GM21723 (cell line): ENCODE data around the gene PYY.
"Not testable (repeated sequence)": the region's sequence is repeated elsewhere in the genome, so short reads cannot be mapped to it uniquely, and the experiment has no call there.

Experiments used
- ATAC-seq: cut with Tn5 transposase; IDR thresholded peaks from one replicate; pipeline ENCODE4 v1.9.1; 2021; ENCODE audit warnings: mild to moderate bottlenecking, moderate library complexity; ENCODE audit not compliant: unreplicated experiment

Gene PYY

GRCh38 chr17:43953746-43954145 lies at the start of gene PYY:
TSS of gene PYY (minus strand) at chr17:43953940. CDS start at chr17:43953483, 457 bp downstream.
- ATAC-seq: no peak

DNA sequence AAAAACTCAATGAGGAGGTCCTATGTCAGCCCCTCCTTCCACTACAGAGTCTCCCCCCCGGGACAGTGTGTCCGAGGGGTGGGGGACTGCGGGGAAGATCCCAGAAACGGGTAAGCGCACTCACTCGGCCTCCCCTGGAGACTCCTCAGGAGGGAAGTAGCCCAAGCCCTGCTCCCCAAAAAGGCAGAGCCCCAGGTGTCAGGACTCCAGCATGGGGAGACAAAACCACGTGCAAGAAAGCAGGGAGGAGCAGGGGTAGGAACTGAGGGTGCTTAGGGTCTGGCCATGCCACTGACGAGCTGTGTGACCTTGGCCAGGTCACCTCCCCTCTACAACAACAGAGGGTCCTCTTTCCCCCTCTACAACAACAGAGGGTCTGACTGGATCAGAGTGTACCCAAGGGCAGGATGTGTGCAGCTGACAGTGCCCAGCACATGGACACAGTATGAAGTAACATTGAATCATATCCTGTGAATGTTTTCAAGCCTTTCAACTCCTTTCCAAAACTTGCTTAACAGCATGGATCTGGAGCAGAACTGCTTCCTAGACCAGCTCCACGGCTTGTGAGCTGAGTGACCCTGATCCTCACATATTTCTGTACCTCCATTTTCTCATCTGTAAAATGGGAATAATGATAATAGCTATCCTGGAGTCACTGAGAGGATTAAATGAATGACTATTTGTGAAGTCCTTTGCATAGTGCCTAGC lies 48.6 kb upstream of the PYY start:
- ATAC-seq: no peak

GRCh38 chr17:44001461-44001920 lies 47.8 kb upstream of the PYY start:
- no peak for ATAC-seq

DNA sequence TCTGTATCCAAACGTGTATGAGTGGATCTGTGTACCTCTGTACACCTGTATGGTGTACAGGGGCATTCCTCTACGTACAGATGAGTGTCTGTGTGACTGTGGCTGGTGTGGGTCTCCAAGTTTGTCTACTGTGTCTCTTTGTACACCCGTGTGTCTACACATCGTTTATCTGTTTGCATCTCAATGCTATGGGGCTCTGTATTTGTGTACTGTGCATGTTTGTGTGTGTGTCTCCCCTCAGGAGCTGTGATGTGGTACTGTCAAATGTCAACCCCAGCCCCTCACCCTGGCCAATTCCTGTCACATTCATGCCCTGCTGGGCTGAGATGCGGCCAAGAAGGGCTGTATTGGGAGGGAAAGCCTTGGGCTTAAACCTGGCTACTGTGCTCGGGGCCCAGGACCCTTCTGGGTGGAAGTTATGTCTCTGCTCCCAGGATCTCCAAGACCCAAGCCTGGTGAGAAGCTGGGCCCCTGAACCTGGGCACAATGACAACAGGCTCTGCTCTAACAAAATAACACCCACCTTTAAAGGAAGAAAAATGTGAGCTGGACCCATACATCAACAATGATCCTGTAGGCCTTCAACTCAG lies 47.2 kb upstream of the PYY start:
- ATAC-seq: no peak

- ATAC-seq: no peak
Measured at GRCh38 chr17:44000141-44000860, 46.6 kb upstream of the PYY start.

GRCh38 chr17:43999024-43999423 lies 45.3 kb upstream of the PYY start:
- no peak for ATAC-seq

DNA sequence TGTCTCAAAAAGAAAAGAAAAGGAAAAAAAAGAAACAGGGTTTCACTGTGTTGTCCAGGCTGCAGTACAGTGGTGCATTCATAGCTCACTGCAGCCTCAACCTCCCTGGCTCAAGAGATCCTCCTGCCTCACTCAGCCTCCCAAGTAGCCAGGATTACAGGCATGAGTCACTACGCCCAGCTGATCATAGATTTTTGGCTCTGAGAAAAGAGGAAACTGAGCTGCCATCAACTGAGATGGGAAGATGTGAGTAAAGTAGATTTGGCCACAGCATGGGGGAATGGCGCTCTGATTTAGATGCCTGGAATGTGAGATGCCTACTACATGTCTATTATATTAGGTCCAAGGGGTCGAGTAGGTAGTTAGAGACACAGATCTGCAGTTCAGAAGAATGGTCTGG lies 44.8 kb upstream of the PYY start:
- ATAC-seq: no peak

- ATAC-seq: not testable (repeated sequence)
Measured at GRCh38 chr17:43997180-43997579, 43.4 kb upstream of the PYY start.

DNA sequence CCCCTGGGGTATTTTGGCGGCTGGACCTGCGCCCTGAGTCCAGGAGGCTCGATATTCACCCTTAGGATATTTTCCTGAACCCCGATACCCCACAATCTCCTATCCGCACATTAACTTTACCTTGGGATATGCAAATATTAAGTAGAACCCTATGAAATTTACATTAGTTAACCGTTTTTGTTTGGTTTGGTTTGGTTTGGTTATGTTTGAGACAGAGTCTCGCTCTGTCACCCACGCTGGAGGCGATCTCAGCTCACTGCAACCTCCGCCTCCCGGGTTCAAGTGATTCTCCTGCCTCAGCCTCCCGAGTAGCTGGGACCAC lies 41.4 kb upstream of the PYY start:
- no peak for ATAC-seq

DNA sequence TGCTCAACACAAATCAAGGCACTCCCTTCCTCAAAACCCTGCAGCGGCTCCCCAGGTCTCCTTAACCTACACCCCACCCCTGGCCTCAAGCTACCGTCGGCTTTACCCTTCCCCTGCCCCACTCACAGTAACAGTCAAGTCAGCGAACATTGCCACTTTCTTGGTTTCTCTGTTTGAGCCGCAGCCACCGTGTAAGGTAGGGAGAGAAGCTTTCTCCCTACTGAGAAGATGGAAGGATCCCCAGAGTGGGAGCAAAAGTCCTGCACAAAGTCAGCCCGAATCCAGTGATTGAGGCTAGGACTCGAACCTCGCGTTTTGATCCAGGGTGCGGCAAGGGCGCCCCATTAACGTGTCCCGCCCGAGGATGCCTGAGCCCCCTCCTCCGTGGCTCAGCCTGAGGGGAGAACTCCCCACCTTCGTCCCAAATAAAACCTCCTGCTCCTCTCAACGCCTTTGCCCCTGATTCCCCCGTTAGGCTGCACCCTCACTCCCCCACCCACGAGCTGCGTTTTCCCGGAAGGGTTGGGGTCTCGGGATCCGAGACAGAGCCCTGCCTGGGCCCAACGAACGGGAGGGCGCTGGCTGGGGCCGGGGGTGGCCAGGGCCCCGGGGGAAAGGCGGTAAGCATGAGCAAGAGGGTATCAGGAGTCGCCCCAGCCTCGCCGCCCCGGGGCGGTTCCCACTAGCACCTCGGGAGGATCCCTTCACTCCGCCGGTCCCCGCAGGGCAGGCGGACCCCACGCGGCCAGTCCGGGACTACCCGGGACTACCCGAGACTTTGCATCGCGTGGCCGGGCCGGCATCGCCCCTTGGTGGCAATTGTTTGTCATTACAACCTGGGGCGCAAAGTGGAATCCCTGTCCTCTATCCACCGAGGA lies 40.8 kb upstream of the PYY start:
- ATAC-seq: no peak

DNA sequence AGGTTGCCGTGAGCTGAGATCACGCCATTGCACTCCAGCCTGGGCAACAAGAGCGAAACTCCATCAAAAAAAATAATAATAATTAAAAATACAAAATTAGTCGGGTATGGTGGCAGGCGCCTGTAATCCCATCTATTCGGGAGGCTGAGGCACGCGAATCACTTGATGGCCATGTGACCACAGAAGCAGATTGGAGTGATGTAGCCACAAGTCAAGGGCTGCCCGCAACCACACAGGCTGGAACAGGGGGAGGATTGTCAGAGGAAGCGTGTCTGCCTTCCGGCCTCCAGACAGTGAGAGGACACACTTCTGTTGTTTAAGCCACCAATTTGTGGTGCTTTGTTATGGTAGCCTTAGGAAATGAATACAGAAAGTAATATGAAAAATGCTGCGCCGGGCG lies 38.9 kb upstream of the PYY start:
- no peak for ATAC-seq

GRCh38 chr17:43988301-43988700 lies 34.6 kb upstream of the PYY start:
- ATAC-seq: no peak

- no peak for ATAC-seq
Measured at GRCh38 chr17:43987131-43988021, 33.6 kb upstream of the PYY start.

- ATAC-seq: no peak
Measured at GRCh38 chr17:43986225-43986981, 32.7 kb upstream of the PYY start.

- no peak for ATAC-seq
Measured at GRCh38 chr17:43984521-43984920, 30.8 kb upstream of the PYY start.

GRCh38 chr17:43983515-43984411 lies 30.0 kb upstream of the PYY start:
- ATAC-seq: no peak

- no peak for ATAC-seq
Measured at GRCh38 chr17:43983196-43983514, 29.4 kb upstream of the PYY start.

GRCh38 chr17:43982171-43982570 lies 28.4 kb upstream of the PYY start:
- no peak for ATAC-seq

DNA sequence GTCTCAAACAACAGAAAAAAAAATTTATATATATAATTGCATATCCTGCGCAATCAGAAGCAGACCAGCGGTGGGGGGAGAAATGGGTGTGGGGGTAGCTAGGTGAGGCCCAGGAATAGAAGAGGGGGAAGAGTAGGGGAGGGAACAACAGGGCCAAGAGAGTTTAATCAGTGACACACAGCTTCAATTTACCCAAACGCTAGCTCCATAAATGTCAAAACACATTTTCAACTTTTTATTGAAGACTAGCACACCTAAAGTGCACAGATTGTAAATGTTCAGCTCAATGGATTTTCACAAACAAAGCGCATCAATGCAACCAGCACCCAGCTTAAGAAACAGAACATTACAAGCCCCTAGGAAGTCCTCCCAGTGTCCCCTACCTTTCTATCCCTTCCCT lies 25.9 kb upstream of the PYY start:
- ATAC-seq: no peak
